Measurements from ENCODE around the gene FRMPD3.
"Not testable (repeated sequence)": the region's sequence is repeated elsewhere in the genome, so short reads cannot be mapped to it uniquely, and the experiment has no call there.

Gene FRMPD3

DNA sequence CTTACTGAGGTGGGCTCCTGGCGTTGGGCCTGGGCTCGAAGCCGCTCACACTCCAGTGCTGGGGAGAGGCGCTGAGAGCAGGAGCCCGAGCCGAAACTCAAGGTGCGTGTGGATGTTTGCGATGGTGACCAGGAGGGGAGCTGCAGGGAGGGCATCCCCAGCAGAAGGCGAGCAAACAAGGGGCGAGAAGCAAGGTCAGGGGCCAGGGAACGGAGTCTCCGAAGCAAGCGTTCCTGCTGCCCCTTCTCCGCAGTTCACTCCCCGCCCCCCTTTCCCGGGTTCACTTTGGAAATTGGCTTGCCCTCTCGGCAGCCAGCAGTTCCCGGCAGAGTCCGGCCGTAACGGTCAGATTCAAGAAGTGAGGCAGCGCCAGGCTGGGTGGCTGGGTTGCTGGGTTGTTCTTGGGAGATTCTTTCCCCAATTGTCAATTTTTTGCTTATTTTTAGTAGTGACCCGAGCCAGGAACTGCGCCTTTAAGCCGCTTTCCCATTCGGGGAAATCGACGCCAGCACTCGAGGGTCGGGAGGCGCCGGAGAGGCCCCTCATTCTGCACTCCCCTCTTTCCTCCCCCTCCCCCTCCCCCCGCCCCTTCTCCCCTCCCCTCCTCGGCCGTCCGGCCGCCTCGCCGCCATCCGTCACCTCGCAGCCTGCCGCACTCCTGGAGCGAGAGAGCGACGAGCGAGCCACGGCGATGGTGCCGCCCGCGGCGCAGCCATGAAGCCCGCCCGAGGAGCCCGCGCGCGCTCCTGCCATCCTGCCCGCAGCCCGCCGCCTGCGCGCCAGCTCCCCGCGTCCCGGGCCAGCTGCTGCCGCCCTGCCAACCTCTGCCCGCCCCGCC lies at the start of gene FRMPD3:
TSS of gene FRMPD3 (plus strand) at position 655 of the 838 bp plus-strand sequence. CDS start 76,937 bp downstream, outside the sequence.
- peak; percentile 32 for DNase-seq

- no peak for DNase-seq
These were observed 28.9 kb upstream of the FRMPD3 start for GRCh38 chrX:107420571-107420970.

DNA sequence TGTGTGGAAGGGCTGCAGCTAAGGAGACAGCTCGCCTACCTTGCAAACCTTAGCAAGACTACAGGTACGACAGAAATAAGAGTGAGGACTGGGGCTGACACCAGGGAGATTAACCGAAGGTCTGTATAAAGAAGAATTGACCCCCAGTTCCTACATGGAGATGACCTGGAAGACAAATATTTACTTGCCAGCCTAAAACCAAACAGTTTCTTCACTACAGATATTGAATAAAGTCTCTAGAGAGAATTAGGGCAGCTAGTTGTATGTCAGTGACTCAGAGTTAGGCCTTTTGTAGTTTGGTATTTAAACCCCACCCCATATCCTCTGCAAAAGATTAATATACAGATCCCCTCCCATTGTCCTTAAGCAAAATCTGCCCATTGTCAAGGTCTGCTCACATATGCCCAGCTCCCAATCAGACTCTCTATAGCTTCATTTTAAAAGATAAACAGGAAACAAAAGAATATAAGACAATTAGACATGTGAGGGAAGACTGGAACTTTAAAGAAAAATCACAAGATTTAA lies 28.1 kb upstream of the FRMPD3 start:
- no peak for DNase-seq

DNA sequence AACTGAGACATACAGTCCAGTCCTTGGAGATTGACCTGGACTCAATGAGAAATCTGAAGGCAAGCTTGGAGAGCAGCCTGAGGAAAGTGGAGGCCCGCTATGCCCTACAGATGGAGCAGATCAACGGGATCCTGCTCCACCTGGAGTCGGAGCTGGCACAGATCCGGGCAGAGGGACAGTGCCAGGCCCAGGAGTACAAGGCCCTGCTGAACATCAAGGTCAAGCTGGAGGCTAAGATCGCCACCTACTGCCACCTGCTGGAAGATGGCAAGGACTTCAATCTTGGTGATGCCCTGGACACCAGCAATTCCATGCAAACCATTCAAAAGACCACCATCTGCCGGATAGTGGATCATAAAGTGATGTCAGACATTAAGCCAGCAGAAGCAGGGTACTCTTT lies 20.4 kb upstream of the FRMPD3 start:
- no peak for DNase-seq

DNA sequence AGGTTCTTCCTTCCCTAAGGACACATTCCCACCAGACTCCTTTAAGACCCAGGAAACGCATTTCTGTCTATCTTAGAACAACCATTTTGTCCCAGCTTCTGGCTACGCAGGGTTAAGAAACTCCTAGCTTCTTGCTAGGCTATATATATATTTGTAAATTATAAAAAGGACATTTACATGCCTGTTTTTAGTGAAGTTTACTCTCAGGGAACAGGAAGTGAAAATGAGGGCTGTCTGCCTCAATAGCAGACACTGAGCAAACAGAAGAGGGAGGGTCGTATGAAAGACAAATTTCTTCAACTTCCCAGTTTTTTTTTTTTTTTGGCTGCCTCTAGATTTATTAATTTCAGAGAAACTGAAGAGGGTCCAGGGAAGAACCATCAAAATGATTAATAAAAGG lies 9.3 kb upstream of the FRMPD3 start:
- no peak for DNase-seq

- no peak for DNase-seq
These were observed 8.8 kb upstream of the FRMPD3 start for GRCh38 chrX:107440692-107441091.

GRCh38 chrX:107442914-107443527 lies 6.4 kb upstream of the FRMPD3 start:
- no peak for DNase-seq

DNA sequence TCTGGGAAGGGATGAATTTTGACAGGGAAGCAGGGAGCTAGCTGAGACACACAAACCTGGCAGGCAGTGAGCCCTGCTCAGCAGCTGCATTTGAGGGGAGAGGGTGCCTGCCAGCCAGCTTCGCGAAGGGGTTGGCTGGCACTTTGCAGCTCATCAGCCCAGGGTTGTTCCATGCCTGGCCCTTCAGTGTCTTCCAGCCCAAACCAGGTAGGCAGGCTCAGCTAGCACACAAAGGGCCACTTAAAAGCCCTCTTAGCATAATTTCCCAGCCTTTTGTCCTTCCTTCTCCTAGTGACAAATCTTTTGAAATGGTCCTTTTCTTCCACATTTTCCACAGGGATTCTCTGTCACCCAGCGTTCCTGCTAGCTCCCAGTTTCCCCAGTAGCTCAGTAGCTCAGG lies 4.3 kb upstream of the FRMPD3 start:
- peak; percentile 33 for DNase-seq

GRCh38 chrX:107445631-107446030 lies 3.8 kb upstream of the FRMPD3 start:
- DNase-seq = no peak

DNA sequence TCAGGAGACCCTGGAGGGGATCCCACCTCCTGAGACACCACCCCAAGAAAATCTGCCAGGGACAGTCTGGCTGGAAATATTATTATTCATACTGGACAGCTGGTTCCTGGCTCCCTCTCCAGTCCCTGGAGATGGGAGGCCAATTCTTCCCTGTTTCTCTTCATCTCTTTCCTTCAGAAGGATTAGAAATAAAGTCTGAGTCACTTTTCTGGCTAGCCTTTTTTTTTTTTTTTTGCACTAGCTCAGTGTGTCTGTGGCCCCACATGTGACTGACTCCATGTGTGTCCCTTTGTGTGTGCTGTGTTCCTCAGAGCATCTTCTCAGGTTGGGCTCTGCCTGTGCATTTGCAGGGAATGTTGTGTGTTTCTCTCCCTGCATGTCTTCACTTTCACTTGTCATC lies 1.8 kb upstream of the FRMPD3 start:
- no peak for DNase-seq

DNA sequence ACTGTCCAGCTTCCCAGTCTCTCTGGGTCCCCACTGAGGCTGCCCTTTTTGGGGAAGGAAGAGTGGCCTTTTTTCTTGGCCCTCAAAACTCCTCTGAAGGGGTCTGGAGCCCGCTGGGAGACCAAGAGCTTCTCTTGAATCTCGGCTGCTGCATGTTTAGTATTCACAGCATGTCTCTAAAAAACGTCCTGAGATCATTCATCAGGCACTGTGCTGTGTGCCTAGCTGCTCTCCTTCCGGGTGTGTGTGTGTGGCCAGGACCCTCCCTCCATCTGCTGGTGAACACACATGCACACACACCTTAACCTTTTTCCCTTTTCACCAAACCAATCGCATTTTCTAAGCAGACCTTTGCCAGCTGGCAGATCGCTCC lies 841 bp upstream of the FRMPD3 start:
- DNase-seq = no peak

DNA sequence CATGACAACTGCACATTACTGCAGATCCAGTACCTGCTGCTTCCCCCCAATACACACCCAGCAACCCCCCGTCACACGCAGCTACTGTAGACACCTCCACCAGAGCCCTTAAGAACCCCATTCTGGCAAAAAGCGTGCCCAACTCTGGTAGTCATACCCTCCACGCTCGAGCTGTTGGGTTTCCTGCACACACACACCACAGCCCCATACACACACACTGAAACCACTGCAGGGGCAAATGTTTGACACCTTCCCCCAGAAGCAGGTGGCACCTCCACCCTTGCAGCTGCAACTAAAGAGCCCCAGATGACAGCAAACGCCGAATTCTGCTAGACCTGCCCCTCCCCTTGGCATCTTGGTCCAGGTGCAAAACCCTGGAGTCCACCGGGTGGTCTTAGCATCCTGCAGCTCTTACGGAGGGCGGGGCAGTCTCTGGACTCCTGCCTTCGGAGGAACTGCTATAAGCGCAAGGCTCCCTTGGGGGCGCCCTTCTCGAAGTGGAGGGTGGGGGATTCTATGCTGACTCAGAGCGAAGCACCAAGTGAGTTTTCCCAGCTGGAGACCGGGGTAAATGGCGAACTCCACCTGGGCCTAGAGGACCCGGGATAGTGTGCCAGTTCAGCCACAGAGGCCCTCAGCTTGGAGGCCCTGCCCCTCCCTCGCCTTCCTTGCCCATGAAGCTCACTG lies 1.5 kb downstream of the FRMPD3 start:
- DNase-seq = peak; percentile 43

- peak; percentile 13 for DNase-seq
These were observed 2.3 kb downstream of the FRMPD3 start for GRCh38 chrX:107451731-107452130.

DNA sequence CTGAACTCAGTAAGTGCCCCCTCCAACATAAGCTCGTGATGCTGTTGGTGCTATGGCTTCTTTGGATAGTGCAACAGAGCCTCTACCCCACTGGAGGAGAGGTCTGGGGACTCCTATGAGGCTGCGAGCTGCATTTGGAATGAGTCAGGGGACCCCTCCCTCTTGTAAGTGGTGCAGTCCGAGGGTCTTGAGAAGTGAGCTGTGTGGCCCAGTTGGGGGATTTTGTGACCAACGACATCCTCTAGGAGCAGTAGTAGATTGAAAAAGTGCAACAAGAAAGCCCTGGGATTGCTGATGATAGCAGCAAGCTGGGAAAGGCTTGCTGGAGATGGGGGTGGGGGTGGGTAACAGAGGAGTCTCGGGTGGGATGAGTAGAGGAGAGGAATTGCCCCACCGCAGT lies 3.1 kb downstream of the FRMPD3 start:
- DNase-seq = no peak

DNA sequence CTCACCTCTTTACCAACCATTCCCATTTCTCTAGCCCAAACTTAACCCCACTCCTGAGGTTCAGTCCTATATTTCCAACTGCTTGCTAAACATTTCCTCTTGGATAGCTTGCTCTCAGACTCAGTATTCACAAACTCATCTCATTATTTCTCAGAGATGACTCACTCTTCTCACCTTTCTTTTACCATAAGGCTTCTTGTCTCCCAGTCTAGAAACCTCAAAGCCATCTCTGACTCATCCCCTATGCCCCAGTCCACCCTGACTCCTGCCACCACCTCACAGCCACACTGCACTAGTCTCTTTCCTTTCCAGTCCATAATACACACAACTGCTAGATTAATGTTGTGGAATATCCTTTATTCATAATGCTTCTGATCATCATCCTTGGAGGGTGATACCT lies 4.8 kb downstream of the FRMPD3 start:
- no peak for DNase-seq

DNA sequence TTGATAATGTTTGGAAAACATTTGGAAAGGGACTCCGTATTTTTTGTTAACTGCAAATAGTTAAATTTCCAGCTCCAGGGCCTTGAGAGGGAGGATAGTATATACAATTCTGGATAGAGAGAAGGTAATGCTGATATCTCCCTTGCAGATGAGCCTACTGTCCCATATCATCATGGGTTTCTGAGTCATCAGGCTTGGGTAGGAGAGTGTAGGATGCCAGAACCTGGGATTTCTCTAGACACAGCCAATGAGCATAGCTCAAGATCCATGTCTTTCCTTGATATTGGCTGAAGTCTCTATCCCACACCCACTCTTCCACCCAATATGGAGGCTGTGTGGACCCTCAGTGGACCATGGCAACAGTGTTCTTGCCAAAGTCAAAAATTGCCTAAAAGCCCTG lies 7.8 kb downstream of the FRMPD3 start:
- DNase-seq = no peak

GRCh38 chrX:107465932-107466620 lies 16.6 kb downstream of the FRMPD3 start:
- DNase-seq = no peak

DNA sequence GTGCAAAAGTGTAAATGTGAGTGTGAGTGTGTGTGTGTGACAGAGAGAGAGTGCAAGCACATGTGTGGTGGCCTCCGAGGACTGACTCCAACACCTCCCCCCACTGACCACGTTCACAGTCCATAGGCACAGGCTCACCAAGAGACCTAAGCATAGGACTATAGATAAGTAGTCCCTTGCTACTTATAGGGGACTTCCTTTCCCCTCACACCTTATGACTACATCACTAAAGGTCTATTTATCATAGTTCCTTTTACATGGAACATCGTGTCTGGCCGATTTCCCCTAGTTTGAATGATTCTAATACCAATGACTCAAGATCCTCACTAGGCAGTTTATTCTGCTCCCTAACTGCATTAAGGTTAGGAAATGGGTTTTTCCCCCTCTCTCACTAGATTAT lies 17.8 kb downstream of the FRMPD3 start:
- DNase-seq = no peak

DNA sequence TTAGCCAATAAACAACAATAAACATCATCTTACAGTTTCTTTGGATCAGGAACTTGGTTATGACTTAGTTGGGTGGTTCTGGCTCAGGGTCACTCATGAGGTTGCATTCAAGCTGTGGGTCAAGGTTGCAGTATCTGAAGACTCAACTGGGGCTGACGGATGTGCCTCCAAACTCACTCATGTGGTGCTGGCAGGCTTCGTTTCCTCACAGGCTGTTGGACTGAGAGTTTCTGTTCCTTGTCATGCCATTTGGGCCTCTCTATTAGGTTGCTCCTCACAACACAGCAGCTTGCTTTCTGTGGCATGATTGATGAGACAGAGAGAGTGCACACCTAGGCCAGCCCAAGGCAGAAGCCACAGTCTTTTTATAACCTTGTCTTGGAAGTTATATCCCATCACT lies 20.7 kb downstream of the FRMPD3 start:
- DNase-seq = no peak

- DNase-seq = no peak
These were observed 21.5 kb downstream of the FRMPD3 start for GRCh38 chrX:107470971-107471370.

GRCh38 chrX:107471420-107471819 lies 22.0 kb downstream of the FRMPD3 start:
- DNase-seq = not testable (repeated sequence)

DNA sequence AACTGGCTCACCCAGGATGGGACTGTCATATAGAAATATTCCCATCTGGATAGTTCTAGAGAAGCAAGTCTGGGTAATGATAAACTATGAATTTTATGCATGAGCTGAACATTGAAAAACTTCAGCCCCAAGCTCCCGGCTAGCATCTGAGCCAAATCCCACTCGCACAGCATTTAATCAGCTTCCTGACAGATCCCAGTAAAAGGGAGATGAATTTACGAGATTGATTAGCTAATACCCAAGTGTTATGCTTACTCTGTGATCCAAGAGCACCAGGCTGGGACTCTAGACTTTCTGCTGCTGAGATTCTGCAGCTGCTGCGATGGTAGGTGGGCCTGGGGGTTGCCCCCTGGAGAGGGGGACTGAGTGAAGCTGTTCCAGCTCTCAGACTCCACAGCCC lies 28.0 kb downstream of the FRMPD3 start:
- no peak for DNase-seq

- DNase-seq = no peak
These were observed 30.8 kb downstream of the FRMPD3 start for GRCh38 chrX:107480272-107480671.

All from DMS79 (cell line).